Measurements from ENCODE around the gene CECR2. TPM values are rescaled to one million over a fixed set of nuclear protein-coding genes. Genes with fewer than 3 reads are reported as not detected.

The CECR2 gene
- total RNA-seq, 3 donors from 2014 or later: 0.32 to 0.66 (median 0.44) TPM

GRCh38 chr22:17601031-17601430 lies 231.8 kb downstream of the CECR2 start:
- no peaks in the 10 kb centered on the region for H3K36me3 ChIP-seq

GRCh38 chr22:17603668-17604067 lies 234.4 kb downstream of the CECR2 start:
- H3K36me3 ChIP-seq: no peaks in the 10 kb centered on the region
- TF ChIP-seq CTCF (IDR thresholded peaks at IDR 0.05): no peak
- TF ChIP-seq POLR2AphosphoS5 (IDR thresholded peaks at IDR 0.05): no peak
- TF ChIP-seq POLR2A (IDR thresholded peaks at IDR 0.05): no peak
- no peaks in the 10 kb centered on the region for H3K27me3 ChIP-seq
- H3K4me3 ChIP-seq: no peak overlapping the region
- intact Hi-C loops (cut with DNase I; ENCODE audit: low total_unique reads): no loop called here
- no peak overlapping the region for H3K27ac ChIP-seq
- no peaks in the 10 kb centered on the region for H3K4me1 ChIP-seq
- no peak for DNase-seq (ENCODE audit: low spot score in 2 of 2)
- H3K9me3 ChIP-seq: no peaks in the 10 kb centered on the region

More at GRCh38 chr22:17601031-17601430, 231.8 kb downstream of the CECR2 start:
- Histone ChIP-seq H3K9me3 (no peaks in the 10 kb centered on the region), H3K27me3 (no peaks in the 10 kb centered on the region), H3K4me1 (no peaks in the 10 kb centered on the region), H3K27ac (no peak overlapping the region), H3K4me3 (no peak overlapping the region)
- no peak for DNase-seq (ENCODE audit: low spot score in 2 of 2)
- TF ChIP-seq POLR2AphosphoS5 (IDR thresholded peaks at IDR 0.05) (no peak), CTCF (IDR thresholded peaks at IDR 0.05) (no peak), POLR2A (IDR thresholded peaks at IDR 0.05) (no peak)
- intact Hi-C loops (cut with DNase I; ENCODE audit: low total_unique reads): no loop called here

GRCh38 chr22:17606496-17606895 lies 237.2 kb downstream of the CECR2 start:
- no peak for TF ChIP-seq CTCF (IDR thresholded peaks at IDR 0.05)
- no peak for TF ChIP-seq POLR2A (IDR thresholded peaks at IDR 0.05)
- no peak for DNase-seq (ENCODE audit: low spot score in 2 of 2)
- H3K27ac ChIP-seq: no peak overlapping the region
- intact Hi-C loops (cut with DNase I; ENCODE audit: low total_unique reads): no loop called here
- H3K4me1 ChIP-seq: no peaks in the 10 kb centered on the region
- no peak overlapping the region for H3K4me3 ChIP-seq
- no peaks in the 10 kb centered on the region for H3K36me3 ChIP-seq
- no peaks in the 10 kb centered on the region for H3K27me3 ChIP-seq
- no peaks in the 10 kb centered on the region for H3K9me3 ChIP-seq

Other genes starting within 250 kb of the CECR2 start
- under 1 TPM in 2 of 3 donors, not detected in 1; 0.44 to 0.48 TPM for gene TMEM121B, start 248.1 kb upstream of the CECR2 start, total RNA-seq
- 10 to 100 TPM; 42.0 to 54.4 (median 53.8) TPM for gene HDHD5, start 210.2 kb upstream of the CECR2 start, total RNA-seq
- gene ADA2, start 150.0 kb upstream of the CECR2 start, total RNA-seq: 10 to 100 TPM in 2 of 3 donors, 1 to 10 TPM in 1; 6.6 to 25.8 (median 18.1) TPM
- 10 to 100 TPM in 2 of 3 donors, 1 to 10 TPM in 1; 6.6 to 18.7 (median 14.7) TPM for gene SLC25A18, start 194.0 kb downstream of the CECR2 start, total RNA-seq

All from breast epithelium (tissue), 4 donors.